ENCODE results near the gene SLC25A29.

The SLC25A29 gene

DNA sequence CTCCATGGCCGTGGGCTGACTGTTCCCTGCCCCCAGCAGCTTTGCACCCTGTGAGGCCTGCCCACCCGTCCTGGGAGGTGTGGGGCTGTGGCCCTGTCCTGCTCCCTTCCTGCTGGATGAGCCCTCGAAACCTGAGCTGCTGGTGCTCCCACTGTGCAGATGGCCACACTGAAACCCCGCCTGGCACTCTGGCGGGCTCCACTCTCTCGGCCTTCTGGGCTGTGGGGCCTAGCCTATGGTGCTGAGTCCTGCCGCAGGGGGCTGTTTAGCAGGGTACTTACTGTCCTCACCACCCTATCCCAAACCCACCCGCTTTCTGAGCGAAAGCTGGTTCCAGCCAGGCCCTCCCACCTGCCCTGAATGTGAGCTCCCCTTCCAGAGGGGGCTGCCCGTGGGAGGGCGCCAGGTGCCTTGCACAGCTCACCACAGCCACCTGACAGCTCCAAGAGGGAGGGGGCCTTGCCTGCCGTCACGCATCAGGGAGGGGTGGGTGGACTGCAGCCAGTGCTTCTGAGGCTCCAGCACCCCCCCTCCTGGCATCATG, 24.2 kb upstream of the SLC25A29 start:
- TF ChIP-seq, protein P1, sequence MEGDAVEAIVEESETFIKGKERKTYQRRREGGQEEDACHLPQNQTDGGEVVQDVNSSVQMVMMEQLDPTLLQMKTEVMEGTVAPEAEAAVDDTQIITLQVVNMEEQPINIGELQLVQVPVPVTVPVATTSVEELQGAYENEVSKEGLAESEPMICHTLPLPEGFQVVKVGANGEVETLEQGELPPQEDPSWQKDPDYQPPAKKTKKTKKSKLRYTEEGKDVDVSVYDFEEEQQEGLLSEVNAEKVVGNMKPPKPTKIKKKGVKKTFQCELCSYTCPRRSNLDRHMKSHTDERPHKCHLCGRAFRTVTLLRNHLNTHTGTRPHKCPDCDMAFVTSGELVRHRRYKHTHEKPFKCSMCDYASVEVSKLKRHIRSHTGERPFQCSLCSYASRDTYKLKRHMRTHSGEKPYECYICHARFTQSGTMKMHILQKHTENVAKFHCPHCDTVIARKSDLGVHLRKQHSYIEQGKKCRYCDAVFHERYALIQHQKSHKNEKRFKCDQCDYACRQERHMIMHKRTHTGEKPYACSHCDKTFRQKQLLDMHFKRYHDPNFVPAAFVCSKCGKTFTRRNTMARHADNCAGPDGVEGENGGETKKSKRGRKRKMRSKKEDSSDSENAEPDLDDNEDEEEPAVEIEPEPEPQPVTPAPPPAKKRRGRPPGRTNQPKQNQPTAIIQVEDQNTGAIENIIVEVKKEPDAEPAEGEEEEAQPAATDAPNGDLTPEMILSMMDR (IDR thresholded peaks at IDR 0.05; ENCODE audit: low read depth, low read length, missing control alignments) = no peak
- no peak for DNase-seq (ENCODE audit: low read depth)
- no peak overlapping the region for H3K4me3 ChIP-seq (ENCODE audit: low read depth, low read length)

DNA sequence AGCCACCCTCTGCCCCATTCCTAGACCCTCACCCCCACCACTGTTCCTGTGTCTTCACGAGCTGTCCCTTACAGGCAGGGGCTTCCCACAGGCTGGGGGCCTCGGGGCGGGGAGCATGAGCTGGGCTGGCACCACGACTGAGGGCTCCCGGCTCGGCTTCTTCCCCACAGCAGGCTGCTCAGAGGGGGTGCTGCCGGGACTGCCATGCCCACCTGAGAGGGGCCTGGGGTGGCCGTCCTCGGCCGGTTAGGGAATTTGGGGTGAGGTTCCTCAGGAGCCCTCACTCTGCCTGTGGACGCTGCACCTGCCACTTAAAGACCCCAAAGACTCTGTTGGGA, 23.7 kb upstream of the SLC25A29 start:
- TF ChIP-seq, protein P1 (IDR thresholded peaks at IDR 0.05; ENCODE audit: low read depth, low read length, missing control alignments) = no peak
- DNase-seq (ENCODE audit: low read depth) = no peak
- H3K4me3 ChIP-seq (ENCODE audit: low read depth, low read length) = no peak overlapping the region

DNA sequence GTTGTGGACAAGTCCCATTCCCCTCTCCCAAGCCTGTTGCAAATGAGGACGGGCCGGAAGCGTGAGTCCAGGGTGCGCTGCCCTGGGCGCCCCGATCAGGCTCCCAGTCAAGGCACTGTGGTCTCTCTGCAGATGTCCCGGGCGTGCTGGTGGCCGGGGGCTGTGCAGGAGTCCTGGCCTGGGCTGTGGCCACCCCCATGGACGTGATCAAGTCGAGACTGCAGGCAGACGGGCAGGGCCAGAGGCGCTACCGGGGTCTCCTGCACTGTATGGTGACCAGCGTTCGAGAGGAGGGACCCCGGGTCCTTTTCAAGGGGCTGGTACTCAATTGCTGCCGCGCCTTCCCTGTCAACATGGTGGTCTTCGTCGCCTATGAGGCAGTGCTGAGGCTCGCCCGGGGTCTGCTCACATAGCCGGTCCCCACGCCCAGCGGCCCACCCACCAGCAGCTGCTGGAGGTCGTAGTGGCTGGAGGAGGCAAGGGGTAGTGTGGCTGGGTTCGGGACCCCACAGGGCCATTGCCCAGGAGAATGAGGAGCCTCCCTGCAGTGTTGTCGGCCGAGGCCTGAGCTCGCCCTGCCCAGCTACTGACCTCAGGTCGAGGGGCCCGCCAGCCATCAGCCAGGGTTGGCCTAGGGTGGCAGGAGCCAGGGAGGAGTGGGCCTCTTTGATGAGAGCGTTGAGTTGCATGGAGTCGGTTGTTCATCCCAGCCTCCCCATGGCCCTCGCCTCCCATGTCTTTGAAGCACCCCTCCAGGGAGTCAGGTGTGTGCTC, 23.2 kb upstream of the SLC25A29 start:
- no peak overlapping the region for H3K4me3 ChIP-seq (ENCODE audit: low read depth, low read length)
- TF ChIP-seq, protein P1 (IDR thresholded peaks at IDR 0.05; ENCODE audit: low read depth, low read length, missing control alignments) = no peak
- no peak for DNase-seq (ENCODE audit: low read depth)

DNA sequence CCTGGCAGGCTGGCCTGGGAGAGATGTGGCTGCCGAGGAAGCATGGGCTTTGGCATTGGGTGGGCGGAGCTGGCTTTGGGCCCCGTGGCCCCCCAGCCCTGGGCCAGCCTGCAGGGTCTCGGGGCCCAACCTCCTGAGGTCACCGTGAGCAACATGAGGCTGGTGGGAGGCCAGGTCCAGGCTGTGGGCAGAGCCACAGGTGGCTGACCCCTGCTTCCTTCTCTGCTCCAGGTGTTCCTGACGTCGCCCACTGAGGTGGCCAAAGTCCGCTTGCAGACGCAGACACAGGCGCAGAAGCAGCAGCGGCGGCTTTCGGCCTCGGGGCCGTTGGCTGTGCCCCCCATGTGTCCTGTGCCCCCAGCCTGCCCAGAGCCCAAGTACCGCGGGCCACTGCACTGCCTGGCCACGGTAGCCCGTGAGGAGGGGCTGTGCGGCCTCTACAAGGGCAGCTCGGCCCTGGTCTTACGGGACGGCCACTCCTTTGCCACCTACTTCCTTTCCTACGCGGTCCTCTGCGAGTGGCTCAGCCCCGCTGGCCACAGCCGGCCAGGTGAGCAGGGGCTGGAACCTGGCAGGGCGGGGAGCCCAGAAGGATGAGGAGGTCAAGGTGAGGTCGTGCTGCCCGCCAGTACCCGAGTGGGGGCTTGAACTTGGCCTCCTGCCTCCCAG, 22.4 kb upstream of the SLC25A29 start:
- TF ChIP-seq, protein P1 (IDR thresholded peaks at IDR 0.05; ENCODE audit: low read depth, low read length, missing control alignments) = no peak
- no peak for DNase-seq (ENCODE audit: low read depth)
- H3K4me3 ChIP-seq (ENCODE audit: low read depth, low read length) = no peak overlapping the region

DNA sequence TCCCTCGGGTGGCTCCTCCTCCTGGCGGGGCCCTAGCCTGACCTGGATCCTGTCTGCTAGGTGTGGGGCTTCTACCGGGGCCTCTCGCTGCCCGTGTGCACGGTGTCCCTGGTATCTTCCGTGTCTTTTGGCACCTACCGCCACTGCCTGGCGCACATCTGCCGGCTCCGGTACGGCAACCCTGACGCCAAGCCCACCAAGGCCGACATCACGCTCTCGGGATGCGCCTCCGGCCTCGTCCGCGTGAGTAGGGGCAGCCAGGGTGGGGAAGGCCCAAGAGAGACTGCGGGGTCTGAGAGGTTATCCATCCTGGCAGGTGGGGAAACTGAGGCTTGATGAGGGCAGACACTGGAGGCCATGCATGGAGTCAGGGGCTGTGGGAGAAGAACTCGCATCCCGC, 20.9 kb upstream of the SLC25A29 start:
- no peak for DNase-seq (ENCODE audit: low read depth)
- no peak overlapping the region for H3K4me3 ChIP-seq (ENCODE audit: low read depth, low read length)
- TF ChIP-seq, protein P1 (IDR thresholded peaks at IDR 0.05; ENCODE audit: low read depth, low read length, missing control alignments) = no peak

DNA sequence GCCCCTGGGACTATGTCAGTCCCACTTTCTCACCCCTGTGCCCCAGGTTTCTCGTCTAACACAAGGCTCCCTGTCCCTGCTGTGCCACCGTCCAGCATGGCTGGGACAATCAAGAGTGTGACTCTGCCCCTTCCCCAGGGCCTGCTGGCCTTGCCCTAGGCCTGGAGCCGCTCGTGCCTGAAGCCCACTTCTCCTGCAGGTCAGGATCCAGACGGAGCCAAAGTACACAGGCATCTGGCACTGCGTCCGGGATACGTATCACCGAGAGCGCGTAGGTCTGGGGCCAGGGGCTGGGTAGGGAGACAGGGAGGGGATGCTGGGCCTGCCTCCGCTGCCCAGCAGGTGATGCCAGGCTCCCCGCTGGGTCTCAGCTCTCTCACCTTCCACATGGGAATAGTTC, 19.7 kb upstream of the SLC25A29 start:
- no peak for DNase-seq (ENCODE audit: low read depth)
- H3K4me3 ChIP-seq (ENCODE audit: low read depth, low read length) = no peak overlapping the region
- TF ChIP-seq, protein P1 (IDR thresholded peaks at IDR 0.05; ENCODE audit: low read depth, low read length, missing control alignments) = no peak
